ENCODE data around the gene UBE2K.
"Not testable (repeated sequence)": the region's sequence is repeated elsewhere in the genome, so short reads cannot be mapped to it uniquely, and the experiment has no call there.

UBE2K gene

DNA sequence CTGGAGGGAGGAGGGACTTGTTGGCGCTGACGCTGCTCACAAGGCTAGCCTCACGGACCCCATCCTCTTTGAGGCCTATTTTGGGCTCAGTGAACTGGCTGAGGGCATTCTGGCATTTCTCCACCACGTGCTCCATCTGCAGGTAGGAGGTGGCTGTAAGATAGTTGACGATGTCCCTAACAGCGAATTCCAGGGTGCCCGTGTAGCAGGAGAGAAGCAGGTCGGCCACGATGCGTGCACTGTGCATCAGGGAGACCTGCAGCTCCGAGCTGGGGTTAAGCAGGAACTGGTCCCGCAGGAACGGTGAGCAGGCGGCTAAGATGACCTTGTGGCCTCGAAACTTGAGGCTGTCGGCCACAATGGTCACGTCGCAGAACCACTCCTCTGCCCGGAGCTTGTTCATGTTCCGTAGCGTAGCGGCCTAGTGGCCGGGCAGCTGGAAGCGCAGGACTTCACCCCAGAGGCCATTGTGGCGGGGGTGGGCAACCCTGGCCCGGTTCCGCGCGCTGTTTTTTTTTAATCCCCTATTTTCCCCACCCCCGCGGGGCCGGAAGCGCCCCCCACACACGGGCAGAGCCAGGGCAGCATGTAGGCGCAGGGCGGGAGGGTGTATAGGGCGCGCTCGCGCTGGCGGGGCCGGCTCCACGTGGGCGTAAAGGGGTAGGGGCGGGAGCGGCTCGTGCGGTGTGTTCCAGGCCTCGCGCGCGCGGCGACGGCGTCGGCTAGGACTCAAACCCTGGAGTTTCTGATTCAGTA lies 73.2 kb downstream of the UBE2K start:
- H3K4me3 ChIP-seq (ENCODE audit: control insufficient read depth, low read depth, low read length), result no peak overlapping the region
- TF ChIP-seq CTCF (conservative IDR thresholded peaks at IDR 0.05; ENCODE audit: control insufficient read depth, insufficient read depth, low read depth, low read length), result no peak
- no peak for DNase-seq (ENCODE audit: low read depth)

DNA sequence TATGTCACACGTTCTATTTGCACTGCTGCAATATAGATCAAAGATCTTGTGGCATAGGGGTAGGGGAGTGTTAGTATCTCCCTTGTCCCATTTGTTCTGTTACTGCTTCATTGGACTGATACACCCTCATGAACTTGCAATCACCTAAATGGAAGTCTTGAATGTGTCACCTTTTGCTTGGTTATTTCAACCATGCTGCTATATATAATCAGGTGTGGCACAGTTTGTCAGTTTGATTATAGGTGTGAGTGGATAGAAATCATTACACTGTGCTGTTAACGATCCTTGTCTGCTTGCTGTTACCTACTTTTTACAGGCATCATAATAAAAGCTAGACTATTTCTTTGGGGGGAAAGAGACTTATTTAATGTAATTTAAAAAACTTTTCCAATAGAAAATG lies 84.1 kb downstream of the UBE2K start:
- not testable (repeated sequence) for H3K4me3 ChIP-seq (ENCODE audit: control insufficient read depth, low read depth, low read length); DNase-seq (ENCODE audit: low read depth)

GRCh38 chr4:39785083-39785482 lies 87.1 kb downstream of the UBE2K start:
- no peak for DNase-seq (ENCODE audit: low read depth)
- H3K4me3 ChIP-seq (ENCODE audit: control insufficient read depth, low read depth, low read length), result no peak overlapping the region
- TF ChIP-seq CTCF (conservative IDR thresholded peaks at IDR 0.05; ENCODE audit: control insufficient read depth, insufficient read depth, low read depth, low read length), result no peak

GRCh38 chr4:39786838-39787237 lies 88.9 kb downstream of the UBE2K start:
- DNase-seq (ENCODE audit: low read depth), result no peak
- no peak for TF ChIP-seq CTCF (conservative IDR thresholded peaks at IDR 0.05; ENCODE audit: control insufficient read depth, insufficient read depth, low read depth, low read length)
- no peak overlapping the region for H3K4me3 ChIP-seq (ENCODE audit: control insufficient read depth, low read depth, low read length)

- no peak overlapping the region for H3K4me3 ChIP-seq (ENCODE audit: control insufficient read depth, low read depth, low read length)
- no peak for TF ChIP-seq CTCF (conservative IDR thresholded peaks at IDR 0.05; ENCODE audit: control insufficient read depth, insufficient read depth, low read depth, low read length)
- DNase-seq (ENCODE audit: low read depth), result no peak
Observed at GRCh38 chr4:39792128-39792527, 94.2 kb downstream of the UBE2K start.

GRCh38 chr4:39792529-39792928 lies 94.6 kb downstream of the UBE2K start:
- no peak for TF ChIP-seq CTCF (conservative IDR thresholded peaks at IDR 0.05; ENCODE audit: control insufficient read depth, insufficient read depth, low read depth, low read length)
- no peak for DNase-seq (ENCODE audit: low read depth)
- H3K4me3 ChIP-seq (ENCODE audit: control insufficient read depth, low read depth, low read length), result no peak overlapping the region

GRCh38 chr4:39792976-39793375 lies 95.0 kb downstream of the UBE2K start:
- not testable (repeated sequence) for DNase-seq (ENCODE audit: low read depth); H3K4me3 ChIP-seq (ENCODE audit: control insufficient read depth, low read depth, low read length)

GRCh38 chr4:39802005-39802404 lies 104.1 kb downstream of the UBE2K start:
- TF ChIP-seq CTCF (conservative IDR thresholded peaks at IDR 0.05; ENCODE audit: control insufficient read depth, insufficient read depth, low read depth, low read length), result no peak
- no peak overlapping the region for H3K4me3 ChIP-seq (ENCODE audit: control insufficient read depth, low read depth, low read length)
- no peak for DNase-seq (ENCODE audit: low read depth)

All from fibroblast of mammary gland (primary cell).